IMR-90 (cell line): ENCODE results near the gene TPT1. TPM values are rescaled to one million over a fixed set of nuclear protein-coding genes. Genes with fewer than 3 reads are reported as not detected.

Source experiments
- ATAC-seq: fragments of 200-7000 bp; cut with Tn5 transposase; 2 replicates; pipeline ENCODE4 v1.9.1; 2020; ENCODE audit warnings: low read depth, mild to moderate bottlenecking, moderate library complexity
- BruUV-seq: library from RNA; stranded (reverse); fragments of 400-500 nt; replicated peaks from 2 replicates; lab custom pipeline; 2021; lab: Mats Ljungman, UMichigan
- CTCF ChIA-PET: fragments of 300-600 bp; formaldehyde crosslinking; extraction: SDS; loops from one replicate; lab custom pipeline; 2021; ENCODE audit warnings: antibody characterized with exemption; lab: Yijun Ruan, JAX
- POLR2A ChIA-PET: fragments of 300-600 bp; sonication (Branson Sonifier 250); formaldehyde crosslinking; loops from one replicate; lab custom pipeline; 2022; ENCODE audit warnings: antibody characterized with exemption; ENCODE audit not compliant: unreplicated experiment; lab: Charles Lee
- DNase-seq: peaks from one replicate; pipeline ENCODE4 v3.0.0; 2013
- H2AFZ ChIP-seq: replicated peaks from 2 replicates; pipeline ENCODE3; 2013; ENCODE audit warnings: low read length, mild to moderate bottlenecking; ENCODE audit not compliant: poor library complexity
- H2AK5ac ChIP-seq: 2 replicates; pipeline ENCODE4 v1.6.1; 2013; ENCODE audit warnings: low read depth, low read length, inconsistent platforms
- H2AK9ac ChIP-seq: replicated peaks from 2 replicates; pipeline ENCODE3; 2013; ENCODE audit warnings: mild to moderate bottlenecking, low read depth, low read length, moderate library complexity; ENCODE audit not compliant: poor library complexity
- H2BK120ac ChIP-seq: 2 replicates; pipeline ENCODE4 v1.6.1; 2013; ENCODE audit warnings: low read depth, low read length, inconsistent platforms
- H2BK15ac ChIP-seq: 3 replicates; pipeline ENCODE4 v1.6.1; 2013; ENCODE audit warnings: low read depth, low read length, inconsistent platforms
- H2BK20ac ChIP-seq: 2 replicates; pipeline ENCODE4 v1.6.1; 2013; ENCODE audit warnings: low read depth, mild to moderate bottlenecking, inconsistent platforms, low read length, moderate library complexity
- H2BK5ac ChIP-seq: 2 replicates; pipeline ENCODE4 v1.6.1; 2013; ENCODE audit warnings: mild to moderate bottlenecking, low read depth, low read length, inconsistent platforms; ENCODE audit not compliant: poor library complexity, severe bottlenecking
- H3K14ac ChIP-seq: replicated peaks from 2 replicates; pipeline ENCODE4 v1.6.1; 2013; ENCODE audit warnings: low read depth, low read length, inconsistent platforms
- H3K18ac ChIP-seq: 2 replicates; pipeline ENCODE4 v1.6.1; 2013; ENCODE audit warnings: low read depth, low read length, control low read depth
- H3K23ac ChIP-seq: 2 replicates; pipeline ENCODE4 v1.6.1; 2013; ENCODE audit warnings: low read depth, low read length, inconsistent platforms
- H3K27ac ChIP-seq: 2 replicates; pipeline ENCODE4 v1.5.1; 2013; ENCODE audit warnings: mild to moderate bottlenecking, control low read depth, low read length; ENCODE audit not compliant: insufficient read depth
- H3K27me3 ChIP-seq: 2 replicates; pipeline ENCODE4 v1.6.1; 2013; ENCODE audit warnings: low read length; ENCODE audit not compliant: control insufficient read depth, insufficient read depth
- H3K36me3 ChIP-seq: 2 replicates; pipeline ENCODE4 v1.6.1; 2013; ENCODE audit warnings: low read length, mixed read lengths; ENCODE audit not compliant: control insufficient read depth, insufficient read depth
- H3K4ac ChIP-seq: 2 replicates; pipeline ENCODE4 v1.6.1; 2013; ENCODE audit warnings: low read depth, low read length, inconsistent platforms
- H3K4me1 ChIP-seq: 2 replicates; pipeline ENCODE4 v1.6.1; 2013; ENCODE audit warnings: low read length, mixed read lengths; ENCODE audit not compliant: control insufficient read depth, insufficient read depth
- H3K4me2 ChIP-seq: 2 replicates; pipeline ENCODE4 v1.6.1; 2013; ENCODE audit warnings: low read depth, mild to moderate bottlenecking, control low read depth, low read length, moderate library complexity
- H3K4me3 ChIP-seq: 2 replicates; pipeline ENCODE4 v1.5.1; 2013; ENCODE audit warnings: low read depth, mild to moderate bottlenecking, control low read depth, low read length, moderate library complexity; ENCODE audit not compliant: insufficient read depth
- H3K56ac ChIP-seq: 2 replicates; pipeline ENCODE4 v1.6.1; 2013; ENCODE audit warnings: low read length, inconsistent platforms; ENCODE audit not compliant: insufficient read depth; ENCODE audit errors: extremely low read depth
- H3K79me1 ChIP-seq, 2 experiments: 2 replicates each; pipeline ENCODE4 v1.6.1; 2013; ENCODE audit warnings: low read length in 2 of 2, inconsistent platforms in 1 of 2, low read depth in 1 of 2
- H3K9ac ChIP-seq: 2 replicates; pipeline ENCODE4 v1.6.1; 2013; ENCODE audit warnings: low read depth, low read length, control low read depth
- H3K9me1 ChIP-seq: 2 replicates; pipeline ENCODE4 v1.6.1; 2013; ENCODE audit warnings: low read length, inconsistent platforms; ENCODE audit not compliant: insufficient read depth
- H3K9me3 ChIP-seq: 2 replicates; pipeline ENCODE4 v1.6.1; 2013; ENCODE audit warnings: low read length; ENCODE audit not compliant: control insufficient read depth, insufficient read depth
- H4K20me1 ChIP-seq: 2 replicates; pipeline ENCODE4 v1.6.1; 2013; ENCODE audit warnings: low read length, inconsistent platforms; ENCODE audit not compliant: insufficient read depth
- H4K5ac ChIP-seq: 2 replicates; pipeline ENCODE4 v1.6.1; 2013; ENCODE audit warnings: mild to moderate bottlenecking, low read depth, low read length, control low read depth
- H4K8ac ChIP-seq, 2 experiments: 2 replicates each; pipeline ENCODE4 v1.6.1; 2013; ENCODE audit warnings: low read depth in 2 of 2, low read length in 2 of 2, control low read depth in 1 of 2, inconsistent platforms in 1 of 2
- H4K91ac ChIP-seq: 2 replicates; pipeline ENCODE4 v1.6.1; 2013; ENCODE audit warnings: low read depth, low read length, inconsistent platforms; ENCODE audit not compliant: insufficient read depth
- POLR2A ChIP-seq: IDR thresholded peaks from 2 replicates; pipeline ENCODE4 v1.6.1; 2012; ENCODE audit warnings: mild to moderate bottlenecking, low read depth, low read length
- RFX5 ChIP-seq: IDR thresholded peaks from 2 replicates; pipeline ENCODE4 v1.8.0; 2012; ENCODE audit warnings: low read depth, mild to moderate bottlenecking, low read length, moderate library complexity
- WGBS, 2 experiments: methylation state at CpG; one replicate each; pipeline versions ENCODE4 v1.1.5 to v1.1.7; 2013; ENCODE audit warnings: missing lambda C conversion rate in 2 of 2; ENCODE audit not compliant: insufficient read length in 1 of 2; ENCODE audit errors: extremely low coverage in 2 of 2; 5-methylcytosine and 5-hydroxymethylcytosine counted together
- dilution Hi-C: fragments of 300-500 bp; cut with HindIII; formaldehyde crosslinking; loops from one replicate; pipeline ENCODE4 v1.14.3; 2018; ENCODE audit warnings: low sequenced_read_pairs; ENCODE audit not compliant: unreplicated experiment
- in situ Hi-C: fragments of 300-500 bp; cut with MboI; formaldehyde crosslinking; loops from 3 replicates; pipeline ENCODE4 v1.14.3; 2019; ENCODE audit warnings: low sequenced_read_pairs, inconsistent platforms, mixed read lengths
- intact Hi-C: fragments of 100-400 bp; cut with micrococcal nuclease; formaldehyde crosslinking; loops from 2 replicates; pipeline ENCODE4 v1.10.0; 2022
- polyA plus RNA-seq, 3 experiments: library from polyadenylated mRNA; depleted of rRNA; stranded (reverse); fragments of >200 nt; gene quantifications; 2 replicates each; pipeline ENCODE4 v1.2.3, GENCODE V29; 2012; ENCODE audit warnings: low replicate concordance in 1 of 3
- total RNA-seq: library from RNA; depleted of rRNA; stranded (reverse); fragments of >200 nt; gene quantifications from 2 replicates; pipeline ENCODE4 v1.2.3, GENCODE V29; 2012

The TPT1 gene
- total and polyA plus RNA-seq, 2 of the 4 experiments (the other 2 are of a cell fraction), result 1,663 to 2,665 TPM

DNA sequence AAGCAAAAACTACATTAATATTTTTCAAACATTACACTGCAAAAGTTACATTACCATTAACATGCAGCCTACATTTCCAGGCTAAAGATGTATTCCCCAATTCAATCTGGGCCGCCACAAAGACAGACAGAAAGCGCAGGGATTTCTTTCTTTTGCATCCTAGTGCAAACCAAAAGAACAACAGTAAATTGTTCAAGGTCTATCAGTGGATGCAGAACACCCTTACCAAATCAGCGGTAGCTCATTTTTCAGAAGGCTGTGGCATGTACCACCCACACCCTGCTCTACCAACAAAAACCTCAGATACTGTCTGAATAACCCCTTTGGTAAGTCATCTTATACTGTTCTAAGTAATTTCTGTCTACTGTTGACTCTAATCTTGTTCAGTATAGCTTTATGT, 3.6 kb downstream of the TPT1 start:
- Histone ChIP-seq H3K4me3 (no peak overlapping the region), H2AK9ac (no peak overlapping the region), H3K9me3 (no peaks in the 10 kb centered on the region), H2BK120ac (no peak overlapping the region), H3K18ac (no peak overlapping the region), H2AK5ac (no peak overlapping the region), H3K23ac (no peak overlapping the region), H4K8ac (no peak overlapping the region), H3K79me1 (peaks cover 22 to 75% of the 10 kb centered on the region in 2 experiments), H2BK5ac (no peak overlapping the region), H3K56ac (no peak overlapping the region), H3K4me1 (peaks cover 6% of the 10 kb centered on the region), H2BK20ac (no peak overlapping the region), H3K36me3 (peaks cover 45% of the 10 kb centered on the region), H2AFZ (no peak overlapping the region), H4K5ac (no peak overlapping the region), H3K27me3 (no peaks in the 10 kb centered on the region), H4K20me1 (peaks cover 86% of the 10 kb centered on the region), H2BK15ac (no peak overlapping the region), H4K91ac (no peak overlapping the region), H3K9me1 (peaks cover 15% of the 10 kb centered on the region), H3K27ac (no peak overlapping the region), H3K9ac (no peak overlapping the region), H3K4ac (no peak overlapping the region), H3K4me2 (no peak overlapping the region; the same call in 1 of the 2 replicates), H3K14ac (no peak overlapping the region)
- WGBS, 2 experiments, result no CpG with 5 or more reads among the region's 3 CpGs
- in situ Hi-C loops, result no loop called here
- ChIA-PET CTCF (no interaction called here), POLR2A (interaction anchor here (0.6 to 1.3 kb wide), 2 partner anchors 10 to 12 kb away, joined by 3 to 5 read pairs; no protein-coding TSS in a partner anchor)
- no peak for DNase-seq
- dilution Hi-C loops, result no loop called here
- no TSS peak for BruUV-seq
- TF ChIP-seq RFX5 (no peak), POLR2A (peak; percentile 53; the same call in 1 of the 2 replicates)
- intact Hi-C loops, result no loop called here
- ATAC-seq, result no peak
